ENCODE data around the gene ZNF557. TPM values are rescaled to one million over a fixed set of nuclear protein-coding genes. Genes with fewer than 3 reads are reported as not detected.
"Not testable (repeated sequence)": the region's sequence is repeated elsewhere in the genome, so short reads cannot be mapped to it uniquely, and the experiment has no call there.

Gene ZNF557
- total and polyA plus RNA-seq, 2 of the 8 experiments (the other 6 are each of a cell fraction or from before 2014, with no cell fraction given), result 1.4 to 7.4 TPM

- H3K36me3 ChIP-seq (ENCODE audit: control insufficient read depth in 2 of 4, insufficient read depth in 4 of 4, low read length in 3 of 4); H3K18ac ChIP-seq (ENCODE audit: extremely low read depth, low read length); H3K23me2 ChIP-seq (ENCODE audit: low read depth, low read length); DNase-seq (ENCODE audit: low read depth in 1 of 2, low spot score in 2 of 2); H3K14ac ChIP-seq (ENCODE audit: insufficient read length); H4K91ac ChIP-seq (replicated peaks; ENCODE audit: insufficient read length, low read length); H2AK5ac ChIP-seq (ENCODE audit: low read depth, low read length); H2BK5ac ChIP-seq (ENCODE audit: low read depth, low read length); H3K4me3 ChIP-seq (ENCODE audit: extremely low read depth in 1 of 4, insufficient read depth in 2 of 4, low read depth in 3 of 4, low read length in 4 of 4); CTCF ChIA-PET (ENCODE audit: partially characterized antibody); POLR2A ChIA-PET (ENCODE audit: partially characterized antibody); H3K56ac ChIP-seq (replicated peaks; ENCODE audit: insufficient read length, low read depth, low read length); H3K79me2 ChIP-seq (ENCODE audit: control insufficient read depth in 1 of 2, insufficient read depth in 2 of 2, low read length in 2 of 2); H2BK12ac ChIP-seq (ENCODE audit: low read depth, low read length); H2AFZ ChIP-seq (ENCODE audit: low read length); H3K4me2 ChIP-seq (ENCODE audit: insufficient read depth in 1 of 2, low read depth in 2 of 2, low read length in 2 of 2); H2BK20ac ChIP-seq (ENCODE audit: low read length); H3K4me1 ChIP-seq (replicated peaks in 1 of 4; ENCODE audit: control insufficient read depth in 3 of 4, insufficient read depth in 4 of 4, low read length in 3 of 4); H4K8ac ChIP-seq (ENCODE audit: extremely low read depth, insufficient read depth, low read length); H2BK120ac ChIP-seq (replicated peaks; ENCODE audit: low read depth, low read length); H3K23ac ChIP-seq (ENCODE audit: insufficient read length); H3K27me3 ChIP-seq (replicated peaks in 1 of 4; ENCODE audit: control insufficient read depth in 3 of 4, extremely low read depth in 1 of 4, insufficient read depth in 3 of 4, low read length in 3 of 4); H3K79me1 ChIP-seq (ENCODE audit: low read depth, low read length); H3K9ac ChIP-seq (replicated peaks in 1 of 4; ENCODE audit: extremely low read depth in 1 of 4, low read depth in 3 of 4, low read length in 3 of 4); H2BK15ac ChIP-seq (ENCODE audit: low read length); H4K20me1 ChIP-seq (replicated peaks in 1 of 2; ENCODE audit: control insufficient read depth in 1 of 2, insufficient read depth in 2 of 2, low read length in 2 of 2); H3K9me3 ChIP-seq (ENCODE audit: insufficient read depth in 2 of 2, low read depth in 1 of 2, low read length in 1 of 2); H4K5ac ChIP-seq (ENCODE audit: insufficient read length, low read depth, low read length); H3K4ac ChIP-seq (replicated peaks; ENCODE audit: insufficient read length, low read depth, low read length); FAIRE-seq; H3K27ac ChIP-seq (ENCODE audit: low read depth, low read length): not testable (repeated sequence)
- no CpG with 5 or more reads among the region's 9 CpGs for WGBS, 2 experiments (ENCODE audit: extremely low coverage in 1 of 2, insufficient coverage in 1 of 2, insufficient read length in 1 of 2, insufficient replicate concordance in 2 of 2, low coverage in 1 of 2, low lambda C conversion rate in 2 of 2, missing lambda C conversion rate in 1 of 2)
Measured at GRCh38 chr19:7030278-7030677, 39.2 kb upstream of the ZNF557 start, which contains the start of gene MBD3L5. MBD3L5 (plus strand) TSS chr19:7030578; CDS start chr19:7030612, 34 bp downstream.

GRCh38 chr19:7040079-7040478 is 29.4 kb upstream of the ZNF557 start, which contains the start of gene MBD3L4:
MBD3L4 (minus strand) TSS chr19:7040179; CDS start chr19:7040144, 35 bp downstream.
- H4K8ac ChIP-seq (ENCODE audit: extremely low read depth, insufficient read depth, low read length); H3K79me1 ChIP-seq (ENCODE audit: low read depth, low read length); H3K36me3 ChIP-seq (ENCODE audit: control insufficient read depth in 2 of 4, insufficient read depth in 4 of 4, low read length in 3 of 4); H3K79me2 ChIP-seq (ENCODE audit: control insufficient read depth in 1 of 2, insufficient read depth in 2 of 2, low read length in 2 of 2); H3K56ac ChIP-seq (replicated peaks; ENCODE audit: insufficient read length, low read depth, low read length); FAIRE-seq; H3K27me3 ChIP-seq (replicated peaks in 1 of 4; ENCODE audit: control insufficient read depth in 3 of 4, extremely low read depth in 1 of 4, insufficient read depth in 3 of 4, low read length in 3 of 4); H2BK15ac ChIP-seq (ENCODE audit: low read length); H4K20me1 ChIP-seq (replicated peaks in 1 of 2; ENCODE audit: control insufficient read depth in 1 of 2, insufficient read depth in 2 of 2, low read length in 2 of 2); H4K91ac ChIP-seq (replicated peaks; ENCODE audit: insufficient read length, low read length); H2BK20ac ChIP-seq (ENCODE audit: low read length); H2BK5ac ChIP-seq (ENCODE audit: low read depth, low read length); CTCF ChIA-PET (ENCODE audit: partially characterized antibody); H3K9me3 ChIP-seq (ENCODE audit: insufficient read depth in 2 of 2, low read depth in 1 of 2, low read length in 1 of 2); H2AFZ ChIP-seq (ENCODE audit: low read length); H3K18ac ChIP-seq (ENCODE audit: extremely low read depth, low read length); H4K5ac ChIP-seq (ENCODE audit: insufficient read length, low read depth, low read length); DNase-seq (ENCODE audit: low read depth in 1 of 2, low spot score in 2 of 2); H3K4ac ChIP-seq (replicated peaks; ENCODE audit: insufficient read length, low read depth, low read length); H3K4me3 ChIP-seq (ENCODE audit: extremely low read depth in 1 of 4, insufficient read depth in 2 of 4, low read depth in 3 of 4, low read length in 4 of 4); POLR2A ChIA-PET (ENCODE audit: partially characterized antibody); H3K4me2 ChIP-seq (ENCODE audit: insufficient read depth in 1 of 2, low read depth in 2 of 2, low read length in 2 of 2); H3K27ac ChIP-seq (ENCODE audit: low read depth, low read length); H2BK120ac ChIP-seq (replicated peaks; ENCODE audit: low read depth, low read length); H2BK12ac ChIP-seq (ENCODE audit: low read depth, low read length); H3K4me1 ChIP-seq (replicated peaks in 1 of 4; ENCODE audit: control insufficient read depth in 3 of 4, insufficient read depth in 4 of 4, low read length in 3 of 4); H3K23me2 ChIP-seq (ENCODE audit: low read depth, low read length); H3K14ac ChIP-seq (ENCODE audit: insufficient read length); H3K9ac ChIP-seq (replicated peaks in 1 of 4; ENCODE audit: extremely low read depth in 1 of 4, low read depth in 3 of 4, low read length in 3 of 4); H3K23ac ChIP-seq (ENCODE audit: insufficient read length); H2AK5ac ChIP-seq (ENCODE audit: low read depth, low read length): not testable (repeated sequence)
- no CpG with 5 or more reads among the region's 9 CpGs for WGBS, 2 experiments (ENCODE audit: extremely low coverage in 1 of 2, insufficient coverage in 1 of 2, insufficient read length in 1 of 2, insufficient replicate concordance in 2 of 2, low coverage in 1 of 2, low lambda C conversion rate in 2 of 2, missing lambda C conversion rate in 1 of 2)

Data from H1 (cell line).